CD14-positive monocyte (primary cell): ENCODE data around the gene NFATC1. TPM values are rescaled to one million over a fixed set of nuclear protein-coding genes. Genes with fewer than 3 reads are reported as not detected.

Experiments
- DNase-seq, 3 donors: peaks; one replicate each; pipeline ENCODE4 v3.0.0-alpha.2; 2011 to 2022
- H2AFZ ChIP-seq: 2 replicates; pipeline ENCODE4 v1.6.0; 2012; ENCODE audit warnings: mild to moderate bottlenecking, low read depth, low read length, inconsistent platforms; ENCODE audit not compliant: insufficient read depth, poor library complexity, severe bottlenecking
- H3K27ac ChIP-seq, 2 donors: 1 replicate in 1 of 2; 2 replicates in 1 of 2; pipeline ENCODE4 v1.5.1; 2012 to 2013; ENCODE audit warnings: low read length in 2 of 2, control low read depth in 1 of 2, inconsistent platforms in 1 of 2, low read depth in 1 of 2, mild to moderate bottlenecking in 1 of 2
- H3K27me3 ChIP-seq, 2 donors: one replicate each; pipeline versions ENCODE4 v1.6.0 to v1.6.1; 2011 to 2013; ENCODE audit warnings: low read length in 2 of 2; ENCODE audit not compliant: control insufficient read depth in 2 of 2, insufficient read depth in 2 of 2
- H3K36me3 ChIP-seq, 2 donors: replicated peaks in 1 of 2; 1 replicate in 1 of 2; 2 replicates in 1 of 2; pipeline versions ENCODE4 v1.5.1 to v1.6.1; 2012 to 2013; ENCODE audit warnings: low read length in 2 of 2, control low read depth in 1 of 2, inconsistent platforms in 1 of 2, mild to moderate bottlenecking in 1 of 2; ENCODE audit not compliant: insufficient read depth in 2 of 2, control insufficient read depth in 1 of 2
- H3K4me1 ChIP-seq, 2 donors: 1 replicate in 1 of 2; 2 replicates in 1 of 2; pipeline versions ENCODE4 v1.5.1 to v1.6.1; 2012 to 2013; ENCODE audit warnings: low read length in 2 of 2, control low read depth in 1 of 2, inconsistent platforms in 1 of 2, mild to moderate bottlenecking in 1 of 2, moderate library complexity in 1 of 2; ENCODE audit not compliant: insufficient read depth in 2 of 2, control insufficient read depth in 1 of 2
- H3K4me2 ChIP-seq: replicated peaks from 2 replicates; pipeline ENCODE3; 2012; ENCODE audit warnings: low read length, moderate library complexity, mild to moderate bottlenecking; ENCODE audit not compliant: poor library complexity, severe bottlenecking; ENCODE audit errors: extremely low read depth
- H3K4me3 ChIP-seq, 3 experiments: fragments of 200-600 bp in 1 of 3; sonication (generic) in 1 of 3; replicated peaks in 1 of 3; 1 replicate in 2 of 3; 2 replicates in 1 of 3; pipeline ENCODE4 v1.5.1; 2011 to 2013; ENCODE audit warnings: low read length in 3 of 3, mild to moderate bottlenecking in 3 of 3, control low read depth in 2 of 3, low read depth in 2 of 3, inconsistent platforms in 1 of 3, moderate library complexity in 1 of 3
- H3K79me2 ChIP-seq: 2 replicates; pipeline ENCODE4 v1.6.0; 2012; ENCODE audit warnings: mild to moderate bottlenecking, control low read depth, inconsistent platforms, low read length, moderate library complexity; ENCODE audit not compliant: insufficient read depth
- H3K9ac ChIP-seq: 2 replicates; pipeline ENCODE4 v1.6.0; 2017; ENCODE audit warnings: low read length, mild to moderate bottlenecking; ENCODE audit not compliant: insufficient read depth, poor library complexity, severe bottlenecking
- H3K9me3 ChIP-seq, 2 donors: replicated peaks in 1 of 2; 1 replicate in 1 of 2; 2 replicates in 1 of 2; pipeline versions ENCODE4 v1.5.1 to v1.6.1; 2012 to 2013; ENCODE audit warnings: low read length in 2 of 2, control low read depth in 1 of 2; ENCODE audit not compliant: control insufficient read depth in 1 of 2, insufficient read depth in 1 of 2
- H4K20me1 ChIP-seq: 2 replicates; pipeline ENCODE4 v1.6.0; 2012; ENCODE audit warnings: mild to moderate bottlenecking, low read length, control low read depth, moderate library complexity; ENCODE audit not compliant: insufficient read depth
- H3K27ac Mint-ChIP-seq, 7 donors: one replicate each; pipeline ENCODE4 v1.8.0; 2020; ENCODE audit warnings: mild to moderate bottlenecking in 7 of 7, mixed read lengths in 7 of 7, moderate library complexity in 6 of 7, inconsistent platforms in 2 of 7
- H3K27me3 Mint-ChIP-seq, 3 donors: one replicate each; pipeline ENCODE4 v1.8.0; 2021 to 2022; ENCODE audit warnings: low read depth in 3 of 3, mild to moderate bottlenecking in 3 of 3, mixed read lengths in 3 of 3, moderate library complexity in 3 of 3, inconsistent platforms in 1 of 3
- H3K36me3 Mint-ChIP-seq, 2 donors: one replicate each; pipeline ENCODE4 v1.8.0; 2020; ENCODE audit warnings: mixed read lengths in 2 of 2, inconsistent platforms in 1 of 2, mild to moderate bottlenecking in 1 of 2
- H3K4me1 Mint-ChIP-seq: one replicate; pipeline ENCODE4 v1.8.0; 2020; ENCODE audit warnings: mild to moderate bottlenecking, mixed read lengths
- H3K4me3 Mint-ChIP-seq, 2 donors: one replicate each; pipeline ENCODE4 v1.8.0; 2020; ENCODE audit warnings: mild to moderate bottlenecking in 2 of 2, mixed read lengths in 2 of 2, moderate library complexity in 1 of 2
- H3K9me3 Mint-ChIP-seq, 7 donors: one replicate each; pipeline ENCODE4 v1.8.0; 2020 to 2022; ENCODE audit warnings: mixed read lengths in 7 of 7, mild to moderate bottlenecking in 6 of 7, moderate library complexity in 6 of 7, inconsistent platforms in 2 of 7
- WGBS: methylation state at CpG from one replicate; pipeline ENCODE4 v1.1.5; 2013; ENCODE audit warnings: missing lambda C conversion rate; ENCODE audit not compliant: insufficient coverage; 5-methylcytosine and 5-hydroxymethylcytosine counted together
- intact Hi-C, 2 donors: fragments of 100-400 bp; cut with micrococcal nuclease; formaldehyde crosslinking; loops; one replicate each; pipeline versions ENCODE4 v1.15.0 to v1.15.1; 2023
- polyA plus RNA-seq, 3 donors: library from polyadenylated mRNA; depleted of rRNA in 1 of 3; unstranded in 2 of 3; stranded (reverse) in 1 of 3; fragments of 300-500 nt in 2 of 3; fragments of >200 nt in 1 of 3; fragmentation: Illumina TruSeq in 2 of 3; gene quantifications; 1 replicate in 2 of 3; 2 replicates in 1 of 3; pipeline ENCODE4 v1.2.3, GENCODE V29; 2012 to 2021
- TF ChIP-seq, protein P1 (sequence below): fragments of 200-600 bp; IDR thresholded peaks from one replicate; pipeline ENCODE4 v1.8.0; 2022; ENCODE audit warnings: antibody characterized with exemption, mild to moderate bottlenecking

The NFATC1 gene
- polyA plus RNA-seq, 3 donors = 7.8 to 10.7 (median 8.3) TPM

DNA sequence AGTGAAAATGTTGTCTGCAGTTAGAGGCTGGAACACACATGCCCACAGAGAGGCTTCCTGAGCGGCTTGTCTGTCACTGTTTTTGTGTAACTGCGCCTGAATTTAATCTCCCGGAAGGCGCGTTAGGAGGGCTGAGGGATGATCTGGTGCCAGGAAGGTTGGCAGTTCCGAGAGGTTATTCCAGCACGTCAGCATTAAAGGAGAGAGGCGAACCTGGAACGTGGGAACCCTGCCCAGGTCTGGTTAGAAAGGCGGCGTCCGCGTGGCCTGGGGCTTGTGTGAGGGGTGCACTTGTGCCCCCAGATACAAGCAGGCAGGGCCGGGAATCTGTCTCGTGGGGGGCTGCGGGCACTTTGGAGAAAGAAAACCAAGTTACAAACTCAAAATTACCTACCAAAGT, 75.3 kb downstream of the NFATC1 start:
- Histone ChIP-seq H3K9me3 (peaks cover 10 to 38% of the 10 kb centered on the region in 2 donors), H3K27ac (no peak overlapping the region), H2AFZ (no peak overlapping the region), H3K79me2 (no peaks in the 10 kb centered on the region), H4K20me1 (no peaks in the 10 kb centered on the region), H3K4me3 (no peak overlapping the region), H3K4me1 (no peaks in the 10 kb centered on the region), H3K4me2 (no peak overlapping the region), H3K36me3 (peaks cover 25 to 49% of the 10 kb centered on the region in 2 donors), H3K9ac (no peak overlapping the region), H3K27me3 (no peaks in the 10 kb centered on the region)
- WGBS = 87% methylated on average over 9 of the region's 16 CpGs
- peaks cover 0 to 3% (median 0%) of the 10 kb centered on the region in 3 donors for H3K27me3 Mint-ChIP-seq
- intact Hi-C loops = no loop called here
- H3K36me3 Mint-ChIP-seq = peaks cover 45 to 67% of the 10 kb centered on the region in 2 donors
- TF ChIP-seq, protein P1, sequence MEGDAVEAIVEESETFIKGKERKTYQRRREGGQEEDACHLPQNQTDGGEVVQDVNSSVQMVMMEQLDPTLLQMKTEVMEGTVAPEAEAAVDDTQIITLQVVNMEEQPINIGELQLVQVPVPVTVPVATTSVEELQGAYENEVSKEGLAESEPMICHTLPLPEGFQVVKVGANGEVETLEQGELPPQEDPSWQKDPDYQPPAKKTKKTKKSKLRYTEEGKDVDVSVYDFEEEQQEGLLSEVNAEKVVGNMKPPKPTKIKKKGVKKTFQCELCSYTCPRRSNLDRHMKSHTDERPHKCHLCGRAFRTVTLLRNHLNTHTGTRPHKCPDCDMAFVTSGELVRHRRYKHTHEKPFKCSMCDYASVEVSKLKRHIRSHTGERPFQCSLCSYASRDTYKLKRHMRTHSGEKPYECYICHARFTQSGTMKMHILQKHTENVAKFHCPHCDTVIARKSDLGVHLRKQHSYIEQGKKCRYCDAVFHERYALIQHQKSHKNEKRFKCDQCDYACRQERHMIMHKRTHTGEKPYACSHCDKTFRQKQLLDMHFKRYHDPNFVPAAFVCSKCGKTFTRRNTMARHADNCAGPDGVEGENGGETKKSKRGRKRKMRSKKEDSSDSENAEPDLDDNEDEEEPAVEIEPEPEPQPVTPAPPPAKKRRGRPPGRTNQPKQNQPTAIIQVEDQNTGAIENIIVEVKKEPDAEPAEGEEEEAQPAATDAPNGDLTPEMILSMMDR = no peak
- no peak overlapping the region for H3K4me3 Mint-ChIP-seq
- no peak for DNase-seq
- H3K9me3 Mint-ChIP-seq = peaks cover 10 to 23% (median 15%) of the 10 kb centered on the region in 7 donors
- no peaks in the 10 kb centered on the region for H3K4me1 Mint-ChIP-seq
- H3K27ac Mint-ChIP-seq = no peak overlapping the region

DNA sequence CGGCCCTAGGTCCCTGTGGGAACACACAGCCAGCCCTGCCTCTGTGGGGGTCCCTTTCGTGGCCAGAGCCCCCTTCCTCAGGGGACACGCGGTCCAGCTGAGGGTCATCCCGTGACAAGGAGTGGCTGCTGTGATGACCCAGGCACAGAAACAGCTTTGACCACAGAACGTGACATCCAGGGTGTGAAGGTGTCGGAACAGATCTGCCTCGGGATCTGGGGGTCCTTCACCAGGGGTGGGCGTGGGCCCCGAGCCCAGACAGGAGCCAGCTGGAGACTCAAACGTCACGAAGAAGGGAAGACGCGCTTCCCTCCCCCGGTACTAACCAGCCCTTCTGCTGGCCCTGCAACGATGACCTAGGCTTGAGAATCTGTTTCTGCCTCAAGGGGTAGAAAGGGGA, 75.9 kb downstream of the NFATC1 start:
- Mint-ChIP-seq H3K9me3 (peaks cover 10 to 23% (median 15%) of the 10 kb centered on the region in 7 donors), H3K36me3 (peaks cover 44 to 65% of the 10 kb centered on the region in 2 donors), H3K4me1 (no peaks in the 10 kb centered on the region), H3K27ac (no peak overlapping the region), H3K4me3 (no peak overlapping the region), H3K27me3 (peaks cover 0 to 3% (median 0%) of the 10 kb centered on the region in 3 donors)
- H3K9me3 ChIP-seq = peaks cover 10 to 38% of the 10 kb centered on the region in 2 donors
- no peaks in the 10 kb centered on the region for H4K20me1 ChIP-seq
- no peak overlapping the region for H2AFZ ChIP-seq
- H3K27ac ChIP-seq = no peak overlapping the region
- DNase-seq = no peak
- no peaks in the 10 kb centered on the region for H3K27me3 ChIP-seq
- peaks cover 23 to 48% of the 10 kb centered on the region in 2 donors for H3K36me3 ChIP-seq
- no peak overlapping the region for H3K4me3 ChIP-seq
- H3K4me1 ChIP-seq = no peaks in the 10 kb centered on the region
- no peaks in the 10 kb centered on the region for H3K79me2 ChIP-seq
- TF ChIP-seq, protein P1 = no peak
- intact Hi-C loops = no loop called here
- 97% methylated on average over 10 of the region's 16 CpGs for whole genome bisulfite sequencing
- H3K9ac ChIP-seq = no peak overlapping the region
- H3K4me2 ChIP-seq = no peak overlapping the region
